ENCODE measurements around the gene LENG1. TPM values are rescaled to one million over a fixed set of nuclear protein-coding genes. Genes with fewer than 3 reads are reported as not detected.

LENG1 gene
- total and polyA plus RNA-seq, 9 of the 15 experiments (the other 6 are each of a cell fraction or from before 2014, with no cell fraction given): 0.30 to 10.5 (median 4.7) TPM

- no peak overlapping the region for H3K27ac ChIP-seq (ENCODE audit: extremely low read depth, low read depth, low read length)
- ChIA-PET CTCF (ENCODE audit: low intra/inter-chr PET ratio) (no interaction called here), POLR2A (interaction anchor here (0.6 to 1.5 kb wide), 6 partner anchors 8 to 1302 kb away, joined by 3 to 5 read pairs (median 4); partner anchors contain the start of genes CNOT3 and LENG1)
- intact Hi-C loops (cut with micrococcal nuclease): no loop called here
- DNase-seq (ENCODE audit: extremely low read depth in 1 of 4, low spot score in 3 of 4) (no peak), FAIRE-seq (no peak), ATAC-seq (no peak)
- peaks cover 0 to 4% of the 10 kb centered on the region in 2 experiments; a peak in 1 of 5 replicates for H3K4me1 ChIP-seq (replicated peaks in 1 of 2; ENCODE audit: control insufficient read depth in 2 of 2, insufficient read depth in 2 of 2, low read length in 2 of 2)
- no peaks in the 10 kb centered on the region for H3K9me3 ChIP-seq (replicated peaks; ENCODE audit: control insufficient read depth, insufficient read depth, low read depth, low read length)
- BruUV-seq (replicated peaks): no TSS peak
- no peaks in the 10 kb centered on the region for H3K9me1 ChIP-seq (ENCODE audit: control insufficient read depth, insufficient read depth, low read length)
- H3K4me2 ChIP-seq (ENCODE audit: insufficient read depth, low read length): no peak overlapping the region
- H3K27me3 ChIP-seq (ENCODE audit: control insufficient read depth in 2 of 2, insufficient read depth in 2 of 2, low read length in 2 of 2): no peaks in the 10 kb centered on the region
- no peak overlapping the region for H2AFZ ChIP-seq (ENCODE audit: low read depth, low read length)
- no peak for TF ChIP-seq NFXL1 (CRISPR knock-in tag; IDR thresholded peaks at IDR 0.05)
- TF ChIP-seq ZZZ3 (IDR thresholded peaks at IDR 0.05): no peak
- no peak for TF ChIP-seq KDM1A (IDR thresholded peaks at IDR 0.05)
- peak; percentile 4 for TF ChIP-seq POLR2B (IDR thresholded peaks at IDR 0.05; ENCODE audit: low read depth, partially characterized antibody)
- peaks cover 95% of the 10 kb centered on the region for H3K36me3 ChIP-seq (ENCODE audit: control insufficient read depth, insufficient read depth, low read length)
- WGBS (ENCODE audit: insufficient coverage, low coverage, missing lambda C conversion rate): 87% methylated on average over 23 of the region's 23 CpGs
- H4K20me1 ChIP-seq (replicated peaks; ENCODE audit: control insufficient read depth, insufficient read depth, low read length): no peaks in the 10 kb centered on the region; the same call in 1 of the 2 replicates
- H3K9ac ChIP-seq (ENCODE audit: insufficient read depth in 1 of 2, low read depth in 2 of 2, low read length in 2 of 2): no peak overlapping the region
- in situ Hi-C loops (cut with MboI): no loop called here
- no peaks in the 10 kb centered on the region for H3K79me2 ChIP-seq (ENCODE audit: control insufficient read depth, insufficient read depth, low read length)
- no peak overlapping the region for H3K4me3 ChIP-seq
Measured at GRCh38 chr19:54151362-54152035, 8.0 kb downstream of the LENG1 start.

Measured in K562 (cell line).